Activated CD4-positive, alpha-beta memory T cell treated with anti-CD3 and anti-CD28 coated beads for 36 hours (primary cell): Measurements from ENCODE around the gene ADCY2. TPM values are rescaled to one million over a fixed set of nuclear protein-coding genes. Genes with fewer than 3 reads are reported as not detected.

Source experiments
- CTCF ChIA-PET: fragments of 350-600 bp; sonication (Branson Sonifier 250); formaldehyde crosslinking; loops from one replicate; lab custom pipeline; 2021; ENCODE audit warnings: antibody characterized with exemption, inconsistent platforms; lab: Charles Lee
- POLR2A ChIA-PET: fragments of 350-600 bp; sonication (Branson Sonifier 250); formaldehyde crosslinking; loops from one replicate; lab custom pipeline; 2021; ENCODE audit warnings: antibody characterized with exemption; lab: Charles Lee
- DNase-seq: peaks from one replicate; pipeline ENCODE4 v3.0.0-alpha.2; 2020
- H3K27ac Mint-ChIP-seq: one replicate; pipeline ENCODE4 v1.8.0; 2021; ENCODE audit warnings: mixed read lengths
- H3K27me3 Mint-ChIP-seq: one replicate; pipeline ENCODE4 v1.8.0; 2021; ENCODE audit warnings: mixed read lengths
- H3K36me3 Mint-ChIP-seq: one replicate; pipeline ENCODE4 v1.8.0; 2021; ENCODE audit warnings: mixed read lengths
- H3K4me1 Mint-ChIP-seq: one replicate; pipeline ENCODE4 v1.8.0; 2021; ENCODE audit warnings: low read depth, mixed read lengths
- H3K4me3 Mint-ChIP-seq: one replicate; pipeline ENCODE4 v1.8.0; 2021; ENCODE audit warnings: mild to moderate bottlenecking, mixed read lengths
- H3K9me3 Mint-ChIP-seq: one replicate; pipeline ENCODE4 v1.8.0; 2021; ENCODE audit warnings: mixed read lengths
- intact Hi-C: fragments of 100-400 bp; cut with micrococcal nuclease; formaldehyde crosslinking; loops from one replicate; pipeline ENCODE4 v1.15.1; 2023
- total RNA-seq, 2 experiments: library from RNA; stranded (reverse); gene quantifications; one replicate each; pipeline ENCODE4 v1.2.3, GENCODE V29; 2021

Gene ADCY2
- total RNA-seq, 2 experiments from 2014 or later = not detected

DNA sequence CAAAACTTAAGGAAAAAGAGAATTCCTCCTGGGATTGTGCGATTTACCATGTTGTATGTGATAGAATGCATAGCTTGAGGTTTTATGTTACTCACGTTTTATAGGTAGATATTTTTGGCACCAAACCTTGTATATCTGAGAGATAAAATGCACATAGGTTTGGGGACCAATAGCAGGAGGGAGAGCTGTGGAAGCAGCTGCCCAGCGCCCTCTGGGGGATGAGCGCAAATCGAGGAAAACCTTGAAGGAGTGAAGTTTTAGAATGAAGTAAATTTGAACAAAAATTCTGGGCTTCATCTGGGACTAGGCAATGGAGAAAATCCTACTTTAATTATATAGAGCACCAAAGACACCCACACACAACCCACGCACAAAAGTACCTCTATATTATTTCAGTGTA, 197.0 kb downstream of the ADCY2 start:
- intact Hi-C loops = no loop called here
- ChIA-PET POLR2A (no interaction called here), CTCF (no interaction called here)
- Mint-ChIP-seq H3K4me1 (no peaks in the 10 kb centered on the region), H3K27me3 (peaks cover 2% of the 10 kb centered on the region), H3K4me3 (no peak overlapping the region), H3K36me3 (no peaks in the 10 kb centered on the region), H3K9me3 (no peaks in the 10 kb centered on the region), H3K27ac (no peak overlapping the region)
- no peak for DNase-seq

DNA sequence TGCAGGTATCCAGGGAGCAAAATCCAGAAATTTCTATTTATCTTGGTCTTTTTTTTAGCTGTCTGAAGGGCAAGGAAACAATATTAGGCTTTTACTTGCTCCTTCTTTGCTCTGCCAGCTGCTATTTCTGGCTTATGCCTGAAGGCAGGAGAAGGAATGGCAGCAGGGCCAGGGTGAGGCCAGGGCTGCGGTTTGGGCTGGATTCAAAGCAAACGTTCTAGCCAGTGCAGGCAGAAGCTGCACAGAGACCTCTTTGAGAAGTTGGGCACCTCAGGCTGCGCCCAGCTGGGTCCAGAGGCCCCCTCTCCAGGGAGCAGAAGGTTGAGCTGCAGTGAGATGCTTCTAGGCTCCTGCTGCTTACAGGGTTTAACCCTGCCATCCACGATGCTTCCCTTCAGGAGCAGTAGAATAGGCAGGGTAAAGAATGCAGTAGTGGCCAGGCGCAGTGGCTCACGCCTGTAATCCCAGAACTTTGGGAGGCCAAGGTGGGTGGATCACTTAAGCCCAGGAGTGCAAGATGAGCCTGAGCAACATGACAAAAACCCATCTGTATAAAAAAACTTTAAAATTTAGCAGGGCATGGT, 201.2 kb downstream of the ADCY2 start:
- H3K36me3 Mint-ChIP-seq = no peaks in the 10 kb centered on the region
- no peak for DNase-seq
- no peaks in the 10 kb centered on the region for H3K4me1 Mint-ChIP-seq
- no peaks in the 10 kb centered on the region for H3K9me3 Mint-ChIP-seq
- ChIA-PET POLR2A (no interaction called here), CTCF (no interaction called here)
- peaks cover 2% of the 10 kb centered on the region for H3K27me3 Mint-ChIP-seq
- H3K27ac Mint-ChIP-seq = no peak overlapping the region
- intact Hi-C loops = no loop called here
- H3K4me3 Mint-ChIP-seq = no peak overlapping the region

DNA sequence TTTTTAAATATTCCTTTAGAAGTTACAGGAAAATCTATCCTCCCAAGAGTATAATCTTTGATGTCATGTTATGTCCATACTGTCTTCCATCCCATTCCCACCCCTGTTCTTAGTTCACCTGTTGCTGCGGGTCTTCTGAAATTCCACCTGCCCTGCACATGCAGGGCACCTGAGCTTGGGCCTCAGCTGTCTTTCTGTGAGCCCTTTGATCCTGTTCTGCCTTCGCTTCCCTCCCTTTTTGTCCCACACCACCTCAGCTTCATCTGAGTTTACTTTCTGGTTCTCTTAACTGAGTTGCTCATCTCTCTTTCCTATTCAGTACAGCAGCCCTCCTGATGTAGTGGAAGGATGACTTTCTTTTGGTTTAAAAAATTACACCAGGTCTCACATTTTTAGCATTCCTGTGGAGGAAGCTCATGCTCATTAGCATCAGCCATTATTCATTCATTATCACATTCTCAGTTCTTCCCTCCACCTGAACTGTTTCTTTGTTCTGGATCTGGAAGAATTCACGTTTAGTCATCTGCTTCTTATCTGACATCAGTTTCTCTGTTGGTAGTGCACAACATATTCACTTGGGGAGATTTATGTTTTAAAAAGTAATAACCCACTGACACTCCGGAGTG, 211.0 kb downstream of the ADCY2 start:
- no peak overlapping the region for H3K4me3 Mint-ChIP-seq
- intact Hi-C loops = no loop called here
- H3K4me1 Mint-ChIP-seq = no peaks in the 10 kb centered on the region
- no peak overlapping the region for H3K27ac Mint-ChIP-seq
- POLR2A ChIA-PET = no interaction called here
- H3K27me3 Mint-ChIP-seq = no peaks in the 10 kb centered on the region
- peaks cover 3% of the 10 kb centered on the region for H3K9me3 Mint-ChIP-seq
- CTCF ChIA-PET = no interaction called here
- no peaks in the 10 kb centered on the region for H3K36me3 Mint-ChIP-seq
- no peak for DNase-seq

DNA sequence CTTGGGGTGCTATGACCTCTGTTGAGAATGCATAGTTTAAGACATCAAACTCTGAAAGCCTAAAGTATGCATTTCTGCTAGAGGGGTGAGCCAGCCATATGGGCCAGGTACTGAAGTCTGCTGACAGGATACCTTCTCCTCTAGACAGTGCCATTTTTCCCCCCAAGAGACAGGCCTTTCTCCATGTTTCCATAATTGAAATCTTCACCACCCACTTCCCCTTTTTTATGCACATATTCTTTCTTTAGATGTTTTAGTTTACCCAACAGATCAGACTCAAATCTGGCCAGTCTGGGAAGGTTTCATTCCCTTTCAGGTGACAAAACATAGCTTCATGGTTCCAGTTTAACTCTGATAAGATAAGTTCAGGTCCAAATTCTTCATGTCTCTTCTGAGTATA, 212.8 kb downstream of the ADCY2 start:
- ChIA-PET CTCF (no interaction called here), POLR2A (no interaction called here)
- no peak for DNase-seq
- Mint-ChIP-seq H3K27me3 (no peaks in the 10 kb centered on the region), H3K4me3 (no peak overlapping the region), H3K9me3 (no peaks in the 10 kb centered on the region), H3K36me3 (no peaks in the 10 kb centered on the region), H3K27ac (no peak overlapping the region), H3K4me1 (no peaks in the 10 kb centered on the region)
- intact Hi-C loops = no loop called here

DNA sequence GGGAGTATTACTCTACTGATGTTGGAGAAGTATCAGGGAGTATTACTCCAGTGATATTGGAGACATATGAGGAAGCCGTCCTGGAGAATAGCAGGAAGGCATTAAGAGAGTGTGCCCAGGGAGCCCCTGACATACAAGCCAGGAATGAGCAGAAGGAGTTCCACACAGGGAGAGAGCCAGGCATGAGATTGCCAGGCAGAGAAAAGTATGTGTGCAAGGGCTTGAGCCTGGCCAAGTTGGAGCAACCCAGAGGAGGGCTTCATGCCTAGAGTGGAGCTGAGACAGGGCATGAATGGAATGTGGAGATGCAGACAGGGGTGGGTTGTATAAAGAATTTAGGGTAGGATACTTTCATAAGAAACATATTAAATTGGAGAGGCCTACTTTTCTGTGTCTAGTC, 213.8 kb downstream of the ADCY2 start:
- Mint-ChIP-seq H3K27ac (no peak overlapping the region), H3K27me3 (no peaks in the 10 kb centered on the region), H3K9me3 (no peaks in the 10 kb centered on the region), H3K4me1 (no peaks in the 10 kb centered on the region), H3K4me3 (no peak overlapping the region), H3K36me3 (no peaks in the 10 kb centered on the region)
- intact Hi-C loops = no loop called here
- CTCF ChIA-PET = no interaction called here
- DNase-seq = no peak
- POLR2A ChIA-PET = no interaction called here

DNA sequence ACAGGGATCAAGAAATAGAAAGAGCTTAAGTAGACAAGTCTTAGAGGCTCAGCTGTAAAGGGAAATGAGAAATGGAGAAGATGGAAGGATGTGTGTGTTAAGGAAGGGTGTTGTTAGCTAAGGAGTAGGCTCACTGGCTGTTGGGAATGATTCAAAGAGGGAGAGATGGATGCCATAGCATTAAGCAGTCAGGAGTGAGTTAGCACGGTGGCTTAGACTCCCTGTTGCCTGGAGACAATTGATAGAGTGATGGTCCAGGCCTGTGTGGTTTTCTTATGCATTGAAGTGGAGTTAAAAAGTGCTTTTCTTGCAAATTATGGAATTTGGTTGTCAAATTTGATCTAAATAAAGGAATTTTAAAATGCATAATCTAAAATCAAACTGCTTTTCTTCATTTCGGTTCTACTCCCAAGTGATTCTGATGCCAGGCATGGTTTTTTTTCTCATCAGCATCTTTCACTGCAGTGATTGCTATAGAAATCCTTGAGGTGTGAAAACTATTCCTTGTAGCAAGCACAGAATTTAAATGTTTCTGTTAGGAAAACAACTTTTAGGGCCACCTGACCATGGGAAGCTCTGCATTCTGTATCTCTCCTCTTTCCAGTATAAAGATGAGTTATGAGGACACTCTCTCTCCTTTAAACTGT, 214.7 kb downstream of the ADCY2 start:
- no peak overlapping the region for H3K4me3 Mint-ChIP-seq
- no peaks in the 10 kb centered on the region for H3K36me3 Mint-ChIP-seq
- intact Hi-C loops = no loop called here
- ChIA-PET POLR2A (no interaction called here), CTCF (no interaction called here)
- no peak overlapping the region for H3K27ac Mint-ChIP-seq
- no peaks in the 10 kb centered on the region for H3K4me1 Mint-ChIP-seq
- no peaks in the 10 kb centered on the region for H3K9me3 Mint-ChIP-seq
- H3K27me3 Mint-ChIP-seq = no peaks in the 10 kb centered on the region
- no peak for DNase-seq

DNA sequence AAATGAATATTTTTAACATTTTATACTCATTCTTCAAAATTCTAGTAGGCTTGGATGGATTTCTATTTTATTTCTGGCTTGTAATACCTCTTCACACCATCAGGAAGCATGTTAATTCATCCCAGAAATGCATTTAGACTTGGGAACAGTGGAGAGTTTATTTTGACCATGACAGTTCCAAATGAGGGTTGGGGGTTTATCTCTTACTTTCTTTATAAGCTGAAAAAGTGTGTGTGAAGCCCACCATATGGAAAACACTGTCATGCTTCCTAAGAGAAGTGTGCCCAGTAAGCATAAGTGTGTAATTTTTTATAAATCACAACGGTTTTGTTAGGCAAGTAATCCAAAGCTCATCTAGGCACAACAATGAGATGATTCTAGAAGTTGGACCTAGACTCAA, 215.6 kb downstream of the ADCY2 start:
- no peaks in the 10 kb centered on the region for H3K9me3 Mint-ChIP-seq
- ChIA-PET CTCF (no interaction called here), POLR2A (no interaction called here)
- no peaks in the 10 kb centered on the region for H3K4me1 Mint-ChIP-seq
- intact Hi-C loops = no loop called here
- H3K4me3 Mint-ChIP-seq = no peak overlapping the region
- H3K36me3 Mint-ChIP-seq = no peaks in the 10 kb centered on the region
- no peak overlapping the region for H3K27ac Mint-ChIP-seq
- DNase-seq = no peak
- no peaks in the 10 kb centered on the region for H3K27me3 Mint-ChIP-seq

DNA sequence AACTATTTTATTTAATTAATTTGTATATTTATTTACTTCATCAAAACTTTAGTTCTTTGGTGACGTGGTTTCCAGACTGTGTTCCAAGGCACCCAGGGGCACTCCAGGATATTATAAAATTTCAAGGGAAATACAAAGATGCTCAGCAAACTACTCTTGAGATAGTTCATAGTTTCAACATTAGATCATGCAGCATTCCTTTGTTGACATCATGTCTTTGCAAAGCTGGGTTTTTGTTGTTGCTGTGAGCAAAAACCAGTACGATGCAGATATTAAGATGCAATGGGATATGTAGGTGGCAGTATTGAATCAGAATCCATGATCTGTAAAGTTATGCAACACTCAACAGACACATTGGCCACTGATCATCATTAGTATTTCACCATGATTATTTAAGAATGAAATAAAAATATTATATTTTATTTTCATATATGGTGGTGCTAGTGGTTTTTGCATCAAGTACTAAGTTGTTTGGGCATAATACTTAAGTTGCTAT, 219.7 kb downstream of the ADCY2 start:
- ChIA-PET POLR2A (no interaction called here), CTCF (no interaction called here)
- Mint-ChIP-seq H3K27ac (no peak overlapping the region), H3K4me3 (no peak overlapping the region), H3K36me3 (no peaks in the 10 kb centered on the region), H3K27me3 (no peaks in the 10 kb centered on the region), H3K9me3 (no peaks in the 10 kb centered on the region), H3K4me1 (no peaks in the 10 kb centered on the region)
- no peak for DNase-seq
- intact Hi-C loops = no loop called here

DNA sequence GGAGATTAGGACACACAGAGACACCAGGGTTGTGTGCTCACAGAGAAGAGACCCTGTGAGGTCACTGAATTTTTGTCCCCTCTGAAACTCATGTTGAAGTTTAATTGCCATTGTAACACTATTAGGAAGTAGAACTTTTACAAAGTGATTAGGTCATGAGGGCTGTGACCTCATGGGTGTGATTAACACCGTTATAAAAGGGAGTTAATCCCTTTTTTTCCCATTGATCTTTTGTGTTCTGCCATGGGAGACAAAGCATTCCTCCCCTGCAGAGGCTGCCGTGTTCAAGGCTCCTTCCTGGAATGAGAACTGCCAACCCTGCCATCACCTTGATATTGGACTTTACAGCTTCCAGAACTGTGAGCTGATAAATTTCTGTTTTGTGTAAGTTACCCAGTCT, 221.0 kb downstream of the ADCY2 start:
- Mint-ChIP-seq H3K36me3 (no peaks in the 10 kb centered on the region), H3K4me3 (no peak overlapping the region), H3K27me3 (no peaks in the 10 kb centered on the region), H3K9me3 (no peaks in the 10 kb centered on the region), H3K27ac (no peak overlapping the region), H3K4me1 (no peaks in the 10 kb centered on the region)
- POLR2A ChIA-PET = no interaction called here
- CTCF ChIA-PET = no interaction called here
- DNase-seq = no peak
- intact Hi-C loops = no loop called here

DNA sequence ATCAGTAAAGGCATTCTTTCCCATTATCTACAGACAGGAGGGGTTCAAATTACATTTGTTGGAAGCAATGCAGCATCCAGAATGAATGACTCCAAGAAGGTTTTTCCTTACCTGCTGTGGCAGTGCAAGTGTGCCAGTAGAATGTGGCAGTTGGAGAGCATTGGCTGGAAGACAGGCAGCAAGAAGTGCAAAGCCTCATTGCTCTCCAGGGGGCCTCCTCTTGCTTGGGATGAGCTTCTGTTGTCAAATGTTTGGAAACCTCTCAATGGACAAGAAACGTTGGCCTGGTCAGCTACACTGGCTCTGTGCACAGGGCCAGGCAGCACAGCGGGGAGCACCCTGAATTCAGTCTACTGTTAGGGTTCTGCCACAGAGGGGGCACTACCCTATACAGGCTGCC, 226.6 kb downstream of the ADCY2 start:
- intact Hi-C loops = no loop called here
- no peaks in the 10 kb centered on the region for H3K36me3 Mint-ChIP-seq
- no peaks in the 10 kb centered on the region for H3K4me1 Mint-ChIP-seq
- no peaks in the 10 kb centered on the region for H3K9me3 Mint-ChIP-seq
- no peaks in the 10 kb centered on the region for H3K27me3 Mint-ChIP-seq
- DNase-seq = no peak
- H3K4me3 Mint-ChIP-seq = no peak overlapping the region
- no peak overlapping the region for H3K27ac Mint-ChIP-seq
- POLR2A ChIA-PET = no interaction called here
- CTCF ChIA-PET = no interaction called here

DNA sequence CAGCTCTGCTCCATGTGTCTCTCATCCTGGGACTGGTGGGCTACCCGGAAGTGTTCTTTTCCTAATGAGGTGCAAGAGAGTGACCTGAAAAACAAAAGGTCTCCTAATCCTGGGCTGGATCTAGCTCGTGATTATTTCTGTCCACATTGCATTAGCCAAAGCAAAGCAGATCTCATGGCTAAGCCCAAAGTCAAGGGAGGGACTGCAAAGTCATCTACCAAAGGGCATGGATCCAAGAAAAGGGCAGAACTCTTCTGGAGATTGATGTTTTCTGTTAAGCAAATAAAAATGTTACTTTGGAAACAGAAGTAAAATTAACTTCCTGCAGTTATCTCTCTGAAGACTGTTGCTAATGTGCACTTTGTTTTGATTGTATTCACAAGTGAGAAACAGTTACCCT, 229.8 kb downstream of the ADCY2 start:
- no peaks in the 10 kb centered on the region for H3K36me3 Mint-ChIP-seq
- H3K4me3 Mint-ChIP-seq = no peak overlapping the region
- CTCF ChIA-PET = no interaction called here
- no peaks in the 10 kb centered on the region for H3K27me3 Mint-ChIP-seq
- H3K9me3 Mint-ChIP-seq = no peaks in the 10 kb centered on the region
- no peak for DNase-seq
- H3K4me1 Mint-ChIP-seq = no peaks in the 10 kb centered on the region
- POLR2A ChIA-PET = no interaction called here
- H3K27ac Mint-ChIP-seq = no peak overlapping the region
- intact Hi-C loops = no loop called here

DNA sequence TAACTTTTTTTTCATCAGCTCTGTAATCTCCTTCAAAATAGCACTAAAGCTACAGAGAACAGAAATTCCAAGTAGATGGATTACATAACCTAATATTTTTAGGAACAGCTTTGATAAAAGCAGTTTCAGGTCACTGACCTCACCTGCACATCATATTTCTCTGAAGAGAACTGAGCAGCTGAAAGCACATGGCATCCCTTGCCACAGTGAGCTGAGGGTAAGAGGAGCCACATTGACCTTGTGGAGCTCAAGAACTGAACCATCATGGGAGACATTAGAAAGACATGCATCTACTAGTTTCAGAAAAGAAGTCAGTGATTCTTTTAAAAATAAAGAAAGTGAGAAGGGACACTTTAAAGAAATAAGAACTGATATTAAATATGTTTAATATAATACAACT, 232.3 kb downstream of the ADCY2 start:
- H3K4me3 Mint-ChIP-seq = no peak overlapping the region
- H3K9me3 Mint-ChIP-seq = no peaks in the 10 kb centered on the region
- ChIA-PET POLR2A (no interaction called here), CTCF (no interaction called here)
- intact Hi-C loops = no loop called here
- no peaks in the 10 kb centered on the region for H3K4me1 Mint-ChIP-seq
- H3K27me3 Mint-ChIP-seq = no peaks in the 10 kb centered on the region
- no peak for DNase-seq
- no peak overlapping the region for H3K27ac Mint-ChIP-seq
- H3K36me3 Mint-ChIP-seq = no peaks in the 10 kb centered on the region

DNA sequence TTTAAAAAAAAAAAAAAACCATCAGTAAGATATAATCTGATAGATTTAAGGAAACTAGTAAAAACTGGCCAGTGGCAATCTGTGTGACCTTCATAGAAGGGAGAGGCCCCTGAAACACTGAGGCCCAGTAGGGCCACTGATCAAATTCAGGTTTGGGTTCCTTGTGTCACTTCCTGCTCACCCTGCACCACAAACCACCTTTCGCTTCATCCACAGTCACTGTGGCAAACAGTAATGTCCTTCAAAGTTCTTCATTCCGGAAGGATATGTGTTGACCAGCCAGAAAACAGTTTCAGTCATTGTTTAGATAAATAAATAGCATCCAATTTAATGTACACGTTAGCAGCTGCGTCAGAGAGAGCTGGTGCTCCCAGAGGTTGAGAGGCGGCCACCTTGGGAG, 232.9 kb downstream of the ADCY2 start:
- no peaks in the 10 kb centered on the region for H3K9me3 Mint-ChIP-seq
- intact Hi-C loops = no loop called here
- CTCF ChIA-PET = no interaction called here
- no peak for DNase-seq
- POLR2A ChIA-PET = no interaction called here
- H3K36me3 Mint-ChIP-seq = no peaks in the 10 kb centered on the region
- H3K27ac Mint-ChIP-seq = no peak overlapping the region
- H3K27me3 Mint-ChIP-seq = no peaks in the 10 kb centered on the region
- H3K4me1 Mint-ChIP-seq = no peaks in the 10 kb centered on the region
- H3K4me3 Mint-ChIP-seq = no peak overlapping the region
